Loucy (cell line): ENCODE measurements around the gene MYO10.

Source experiments
- CTCF ChIP-seq: fragments of 200-600 bp; sonication (generic); conservative IDR thresholded peaks from 2 replicates; pipeline ENCODE4 v1.5.1; 2014; ENCODE audit warnings: mild to moderate bottlenecking, antibody characterized with exemption, low read length
- EZH2phosphoT487 ChIP-seq: fragments of 200-600 bp; IDR thresholded peaks from 2 replicates; pipeline ENCODE4 v1.6.1; 2018; ENCODE audit warnings: antibody characterized with exemption, mild to moderate bottlenecking, moderate library complexity, borderline replicate concordance

- TF ChIP-seq CTCF (no peak), EZH2phosphoT487 (no peak)
Measured at GRCh38 chr5:16808021-16808420, 128.1 kb downstream of the MYO10 start.
